Measurements from ENCODE around the gene PKM. TPM values are rescaled to one million over a fixed set of nuclear protein-coding genes. Genes with fewer than 3 reads are reported as not detected.

The PKM gene
- total RNA-seq, 1 donor from 2014 or later = 604 TPM

DNA sequence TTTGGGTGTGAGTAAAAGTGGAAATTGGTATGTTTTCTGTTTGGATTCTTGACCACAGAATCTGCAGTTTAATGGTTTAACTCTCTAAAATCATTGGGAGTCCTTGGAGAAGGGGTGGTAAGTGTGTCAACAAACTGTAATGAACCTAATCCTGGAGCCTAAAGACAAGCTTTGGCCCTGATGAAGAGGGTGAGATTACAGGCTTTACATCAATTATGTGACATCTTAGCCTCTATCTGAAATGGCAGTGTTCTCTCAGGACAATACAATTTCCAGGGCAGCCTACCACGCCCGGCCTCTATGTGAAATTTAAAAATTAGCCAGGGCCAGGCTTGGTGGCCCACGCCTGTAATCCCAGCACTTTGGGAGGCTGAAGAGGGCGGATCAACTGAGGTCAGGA, 4.3 kb upstream of the PKM start:
- Mint-ChIP-seq H3K27me3 (ENCODE audit: unreplicated experiment) (peaks cover 8% of the 10 kb centered on the region), H3K9me3 (ENCODE audit: unreplicated experiment) (no peaks in the 10 kb centered on the region), H3K27ac (ENCODE audit: unreplicated experiment) (no peak overlapping the region), H3K4me1 (ENCODE audit: unreplicated experiment) (peaks cover 15% of the 10 kb centered on the region), H3K4me3 (ENCODE audit: unreplicated experiment) (no peak overlapping the region), H3K36me3 (ENCODE audit: low read depth, unreplicated experiment) (no peaks in the 10 kb centered on the region)
- TF ChIP-seq, protein P1, sequence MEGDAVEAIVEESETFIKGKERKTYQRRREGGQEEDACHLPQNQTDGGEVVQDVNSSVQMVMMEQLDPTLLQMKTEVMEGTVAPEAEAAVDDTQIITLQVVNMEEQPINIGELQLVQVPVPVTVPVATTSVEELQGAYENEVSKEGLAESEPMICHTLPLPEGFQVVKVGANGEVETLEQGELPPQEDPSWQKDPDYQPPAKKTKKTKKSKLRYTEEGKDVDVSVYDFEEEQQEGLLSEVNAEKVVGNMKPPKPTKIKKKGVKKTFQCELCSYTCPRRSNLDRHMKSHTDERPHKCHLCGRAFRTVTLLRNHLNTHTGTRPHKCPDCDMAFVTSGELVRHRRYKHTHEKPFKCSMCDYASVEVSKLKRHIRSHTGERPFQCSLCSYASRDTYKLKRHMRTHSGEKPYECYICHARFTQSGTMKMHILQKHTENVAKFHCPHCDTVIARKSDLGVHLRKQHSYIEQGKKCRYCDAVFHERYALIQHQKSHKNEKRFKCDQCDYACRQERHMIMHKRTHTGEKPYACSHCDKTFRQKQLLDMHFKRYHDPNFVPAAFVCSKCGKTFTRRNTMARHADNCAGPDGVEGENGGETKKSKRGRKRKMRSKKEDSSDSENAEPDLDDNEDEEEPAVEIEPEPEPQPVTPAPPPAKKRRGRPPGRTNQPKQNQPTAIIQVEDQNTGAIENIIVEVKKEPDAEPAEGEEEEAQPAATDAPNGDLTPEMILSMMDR (IDR thresholded peaks at IDR 0.05; ENCODE audit: unreplicated experiment) = no peak
- no peak for DNase-seq (ENCODE audit: low spot score)

DNA sequence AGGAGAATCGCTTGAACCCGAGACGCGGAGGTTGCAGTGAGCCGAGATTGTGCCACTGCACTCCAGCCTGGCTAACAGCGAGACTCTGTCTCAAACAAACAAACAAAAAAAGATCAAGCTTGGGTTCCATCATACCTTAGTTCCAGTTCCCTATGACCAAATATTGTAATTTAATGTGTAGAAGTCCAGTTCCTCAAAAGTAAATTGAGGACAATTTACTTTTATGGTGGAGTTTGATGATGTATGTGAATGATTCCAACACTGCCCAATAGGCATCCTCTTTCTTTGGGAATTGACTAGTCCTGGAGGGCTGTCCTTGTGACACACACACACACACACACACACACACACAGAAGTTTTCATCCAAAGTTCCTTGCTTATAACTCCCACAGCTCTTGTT, 2.8 kb upstream of the PKM start:
- Mint-ChIP-seq H3K27ac (ENCODE audit: unreplicated experiment) (no peak overlapping the region), H3K4me3 (ENCODE audit: unreplicated experiment) (no peak overlapping the region), H3K4me1 (ENCODE audit: unreplicated experiment) (peaks cover 23% of the 10 kb centered on the region), H3K27me3 (ENCODE audit: unreplicated experiment) (peaks cover 10% of the 10 kb centered on the region), H3K9me3 (ENCODE audit: unreplicated experiment) (no peaks in the 10 kb centered on the region), H3K36me3 (ENCODE audit: low read depth, unreplicated experiment) (peaks cover 4% of the 10 kb centered on the region)
- TF ChIP-seq, protein P1 (IDR thresholded peaks at IDR 0.05; ENCODE audit: unreplicated experiment) = no peak
- DNase-seq (ENCODE audit: low spot score) = no peak

DNA sequence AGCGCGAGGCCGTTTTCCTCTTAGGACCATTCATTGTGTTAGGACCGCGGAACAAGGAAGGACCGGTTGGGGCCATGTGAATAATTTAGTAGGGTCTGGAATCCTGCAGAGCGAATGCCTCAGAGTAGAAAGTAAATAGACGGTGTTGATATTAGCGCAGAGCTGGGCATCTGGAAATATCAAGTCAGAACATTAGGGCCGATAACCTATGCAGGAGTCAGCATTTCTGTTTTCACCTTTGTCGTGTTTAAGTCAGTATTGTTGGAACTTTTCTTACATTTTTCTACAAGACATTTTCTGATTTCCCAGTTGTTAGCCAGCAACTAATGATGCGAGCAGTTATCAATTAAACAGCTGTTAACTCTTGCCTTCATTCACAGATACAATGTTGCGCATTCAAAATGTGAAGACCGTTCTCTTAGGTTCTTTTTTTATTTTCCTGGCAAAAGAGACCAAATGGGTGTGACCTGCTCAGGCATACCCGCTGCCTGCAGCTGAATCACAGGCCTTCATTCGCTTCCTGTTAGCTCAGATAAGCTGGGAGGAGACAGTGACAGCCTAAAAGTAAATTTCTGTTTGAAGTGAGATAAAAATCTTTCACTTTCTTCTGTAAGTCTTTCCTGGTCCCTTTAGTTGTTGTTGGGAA, 966 bp upstream of the PKM start:
- Mint-ChIP-seq H3K36me3 (ENCODE audit: low read depth, unreplicated experiment) (peaks cover 4% of the 10 kb centered on the region), H3K9me3 (ENCODE audit: unreplicated experiment) (no peaks in the 10 kb centered on the region), H3K4me3 (ENCODE audit: unreplicated experiment) (peak overlapping the region; percentile 92), H3K27me3 (ENCODE audit: unreplicated experiment) (peaks cover 10% of the 10 kb centered on the region), H3K27ac (ENCODE audit: unreplicated experiment) (peak overlapping the region; percentile 76), H3K4me1 (ENCODE audit: unreplicated experiment) (peaks cover 36% of the 10 kb centered on the region)
- TF ChIP-seq, protein P1 (IDR thresholded peaks at IDR 0.05; ENCODE audit: unreplicated experiment) = no peak
- no peak for DNase-seq (ENCODE audit: low spot score)

DNA sequence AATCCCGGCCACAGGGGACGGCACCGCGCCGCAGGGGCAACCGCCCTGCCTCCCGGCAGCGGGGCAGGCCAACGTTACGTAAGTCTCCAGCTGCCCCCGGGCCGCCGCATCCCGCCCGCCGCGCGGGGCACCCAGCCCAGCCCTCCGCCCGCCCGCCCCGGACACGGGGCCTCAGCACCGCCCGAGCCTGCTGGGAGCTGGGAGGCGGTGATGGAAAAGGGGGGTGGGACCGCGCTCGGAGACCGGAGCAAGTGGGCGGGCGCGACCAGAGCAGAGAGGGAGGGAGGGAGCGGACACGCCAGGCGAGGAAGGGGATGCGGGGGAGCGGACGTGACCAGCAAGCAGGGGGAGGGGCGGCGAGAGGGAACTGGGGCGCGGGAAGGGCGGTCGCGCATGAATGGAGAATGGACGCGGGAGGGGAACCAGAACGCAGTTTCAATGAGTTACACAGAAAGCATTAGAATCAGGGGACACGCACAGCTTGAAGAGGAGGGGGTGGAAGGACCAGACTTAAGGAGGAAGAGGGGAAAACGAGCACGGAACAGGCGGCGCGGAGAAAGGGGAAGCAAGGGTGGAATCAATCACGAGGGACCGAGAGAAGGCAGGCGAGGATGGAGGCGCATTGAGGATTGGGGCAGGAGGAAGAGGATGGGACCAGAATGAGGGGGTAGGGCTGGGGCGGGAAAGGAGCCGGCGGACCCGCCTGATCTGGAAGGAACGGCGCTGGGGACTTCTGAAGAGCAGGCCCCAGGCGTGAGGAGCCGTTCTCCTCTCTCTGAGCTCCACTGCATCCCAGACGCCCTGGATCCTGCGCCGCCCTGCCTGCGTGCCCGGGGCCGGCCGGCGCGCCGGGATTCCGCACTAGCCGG, 559 bp downstream of the PKM start:
- Mint-ChIP-seq H3K27me3 (ENCODE audit: unreplicated experiment) (peaks cover 10% of the 10 kb centered on the region), H3K27ac (ENCODE audit: unreplicated experiment) (peak overlapping the region; percentile 98), H3K4me1 (ENCODE audit: unreplicated experiment) (peaks cover 46% of the 10 kb centered on the region), H3K4me3 (ENCODE audit: unreplicated experiment) (peak overlapping the region; percentile 99), H3K9me3 (ENCODE audit: unreplicated experiment) (no peaks in the 10 kb centered on the region), H3K36me3 (ENCODE audit: low read depth, unreplicated experiment) (peaks cover 9% of the 10 kb centered on the region)
- TF ChIP-seq, protein P1 (IDR thresholded peaks at IDR 0.05; ENCODE audit: unreplicated experiment) = no peak
- peak; percentile 90 for DNase-seq (ENCODE audit: low spot score)

DNA sequence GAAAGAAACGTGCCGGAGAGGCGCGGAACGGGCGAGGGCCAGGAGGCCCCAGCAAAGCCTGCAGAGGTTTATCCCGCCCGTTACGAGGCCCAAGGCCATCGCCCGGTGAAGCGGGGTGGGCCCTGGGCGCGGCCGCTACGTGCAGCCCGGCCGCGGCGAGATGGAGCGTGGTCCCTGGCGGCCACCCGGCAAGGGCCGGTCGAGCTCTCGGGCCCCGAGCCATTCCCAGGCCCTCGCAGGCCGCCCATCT, 1.1 kb downstream of the PKM start:
- DNase-seq (ENCODE audit: low spot score) = no peak
- Mint-ChIP-seq H3K27me3 (ENCODE audit: unreplicated experiment) (peaks cover 10% of the 10 kb centered on the region), H3K9me3 (ENCODE audit: unreplicated experiment) (no peaks in the 10 kb centered on the region), H3K4me3 (ENCODE audit: unreplicated experiment) (peak overlapping the region; percentile 99), H3K4me1 (ENCODE audit: unreplicated experiment) (peaks cover 46% of the 10 kb centered on the region), H3K27ac (ENCODE audit: unreplicated experiment) (peak overlapping the region; percentile 97), H3K36me3 (ENCODE audit: low read depth, unreplicated experiment) (peaks cover 9% of the 10 kb centered on the region)
- TF ChIP-seq, protein P1 (IDR thresholded peaks at IDR 0.05; ENCODE audit: unreplicated experiment) = no peak

Data from endothelial cell (in vitro differentiated cells).